Calu3 (cell line): ENCODE data around the gene FURIN. TPM values are rescaled to one million over a fixed set of nuclear protein-coding genes. Genes with fewer than 3 reads are reported as not detected.
"Not testable (repeated sequence)": the region's sequence is repeated elsewhere in the genome, so short reads cannot be mapped to it uniquely, and the experiment has no call there.

ENCODE experiments used
- BruUV-seq: library from RNA; stranded (reverse); fragments of 400-500 nt; replicated peaks from 2 replicates; lab custom pipeline; 2021; lab: Mats Ljungman, UMichigan
- CTCF ChIA-PET: fragments of 300-600 bp; sonication (Branson Sonifier 250); formaldehyde crosslinking; loops from one replicate; lab custom pipeline; 2022; ENCODE audit warnings: antibody characterized with exemption; lab: Charles Lee
- DNase-seq: peaks from one replicate; pipeline ENCODE4 v3.0.0; 2022
- H3K27ac Mint-ChIP-seq: one replicate; pipeline ENCODE4 v1.8.0; 2022; ENCODE audit warnings: mixed read lengths; ENCODE audit not compliant: unreplicated experiment
- H3K27me3 Mint-ChIP-seq: one replicate; pipeline ENCODE4 v1.8.0; 2022; ENCODE audit warnings: mixed read lengths; ENCODE audit not compliant: unreplicated experiment
- H3K36me3 Mint-ChIP-seq: one replicate; pipeline ENCODE4 v1.8.0; 2022; ENCODE audit warnings: mild to moderate bottlenecking, moderate library complexity, mixed read lengths; ENCODE audit not compliant: insufficient read depth, unreplicated experiment
- H3K4me1 Mint-ChIP-seq: one replicate; pipeline ENCODE4 v1.8.0; 2022; ENCODE audit warnings: mild to moderate bottlenecking, low read depth, mixed read lengths; ENCODE audit not compliant: unreplicated experiment
- H3K4me3 Mint-ChIP-seq: one replicate; pipeline ENCODE4 v1.8.0; 2022; ENCODE audit warnings: mild to moderate bottlenecking, low read depth, moderate library complexity, mixed read lengths; ENCODE audit not compliant: unreplicated experiment
- H3K9me3 Mint-ChIP-seq: one replicate; pipeline ENCODE4 v1.8.0; 2022; ENCODE audit warnings: low read depth, mixed read lengths; ENCODE audit not compliant: unreplicated experiment
- intact Hi-C: fragments of 100-400 bp; cut with micrococcal nuclease; formaldehyde crosslinking; loops from one replicate; pipeline ENCODE4 v1.10.0; 2022; ENCODE audit not compliant: unreplicated experiment
- total RNA-seq: library from RNA; stranded (reverse); gene quantifications from 2 replicates; pipeline ENCODE4 v1.2.3, GENCODE V29; 2022
- TF ChIP-seq, protein P1 (sequence below): fragments of 200-600 bp; IDR thresholded peaks from one replicate; pipeline ENCODE4 v1.8.0; 2022; ENCODE audit warnings: antibody characterized with exemption; ENCODE audit not compliant: unreplicated experiment

Gene FURIN
- total RNA-seq, 1 experiment from 2014 or later: 76.6 TPM

DNA sequence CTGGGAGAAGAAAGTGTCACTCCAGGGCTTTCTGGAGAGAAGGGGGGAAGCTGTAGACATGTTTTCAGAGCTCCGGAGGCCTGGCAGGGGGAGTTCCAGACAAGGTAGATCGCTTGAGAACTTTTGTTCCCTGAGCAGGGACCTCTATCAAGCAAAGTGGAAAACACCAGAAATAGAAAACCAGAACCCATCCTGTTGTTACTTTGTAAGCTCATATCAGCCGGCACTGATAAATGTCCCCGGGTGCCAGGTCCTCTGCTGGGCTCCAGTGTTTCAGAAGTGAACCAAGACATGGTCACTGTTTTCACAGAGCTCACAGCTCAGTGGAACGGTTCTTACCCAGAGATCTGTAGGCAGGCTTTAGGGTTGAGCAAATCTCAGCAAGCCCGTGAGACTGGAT, 50.4 kb downstream of the FURIN start:
- no TSS peak for BruUV-seq

GRCh38 chr15:90921887-90922286, 53.5 kb downstream of the FURIN start:
- no TSS peak for BruUV-seq
- CTCF ChIA-PET: no interaction called here
- H3K36me3 Mint-ChIP-seq: no peaks in the 10 kb centered on the region
- H3K4me3 Mint-ChIP-seq: no peak overlapping the region
- no peak for DNase-seq
- no peak overlapping the region for H3K27ac Mint-ChIP-seq
- intact Hi-C loops: no loop called here
- TF ChIP-seq, protein P1, sequence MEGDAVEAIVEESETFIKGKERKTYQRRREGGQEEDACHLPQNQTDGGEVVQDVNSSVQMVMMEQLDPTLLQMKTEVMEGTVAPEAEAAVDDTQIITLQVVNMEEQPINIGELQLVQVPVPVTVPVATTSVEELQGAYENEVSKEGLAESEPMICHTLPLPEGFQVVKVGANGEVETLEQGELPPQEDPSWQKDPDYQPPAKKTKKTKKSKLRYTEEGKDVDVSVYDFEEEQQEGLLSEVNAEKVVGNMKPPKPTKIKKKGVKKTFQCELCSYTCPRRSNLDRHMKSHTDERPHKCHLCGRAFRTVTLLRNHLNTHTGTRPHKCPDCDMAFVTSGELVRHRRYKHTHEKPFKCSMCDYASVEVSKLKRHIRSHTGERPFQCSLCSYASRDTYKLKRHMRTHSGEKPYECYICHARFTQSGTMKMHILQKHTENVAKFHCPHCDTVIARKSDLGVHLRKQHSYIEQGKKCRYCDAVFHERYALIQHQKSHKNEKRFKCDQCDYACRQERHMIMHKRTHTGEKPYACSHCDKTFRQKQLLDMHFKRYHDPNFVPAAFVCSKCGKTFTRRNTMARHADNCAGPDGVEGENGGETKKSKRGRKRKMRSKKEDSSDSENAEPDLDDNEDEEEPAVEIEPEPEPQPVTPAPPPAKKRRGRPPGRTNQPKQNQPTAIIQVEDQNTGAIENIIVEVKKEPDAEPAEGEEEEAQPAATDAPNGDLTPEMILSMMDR: no peak
- no peaks in the 10 kb centered on the region for H3K27me3 Mint-ChIP-seq
- no peaks in the 10 kb centered on the region for H3K9me3 Mint-ChIP-seq
- no peaks in the 10 kb centered on the region for H3K4me1 Mint-ChIP-seq

More for the DNA sequence above, 50.4 kb downstream of the FURIN start:
- TF ChIP-seq, protein P1: no peak
- CTCF ChIA-PET: interaction anchor here (0.6 kb wide), 1 partner anchor 75 kb away, joined by 3 read pairs; no protein-coding TSS in a partner anchor
- no peaks in the 10 kb centered on the region for H3K9me3 Mint-ChIP-seq
- DNase-seq: no peak
- H3K4me3 Mint-ChIP-seq: no peak overlapping the region
- H3K4me1 Mint-ChIP-seq: no peaks in the 10 kb centered on the region
- intact Hi-C loops: no loop called here
- no peaks in the 10 kb centered on the region for H3K36me3 Mint-ChIP-seq
- no peaks in the 10 kb centered on the region for H3K27me3 Mint-ChIP-seq
- H3K27ac Mint-ChIP-seq: no peak overlapping the region

- H3K4me1 Mint-ChIP-seq, H3K9me3 Mint-ChIP-seq, H3K27me3 Mint-ChIP-seq, intact Hi-C loops, H3K27ac Mint-ChIP-seq, BruUV-seq, DNase-seq, H3K4me3 Mint-ChIP-seq, H3K36me3 Mint-ChIP-seq: not testable (repeated sequence)
- CTCF ChIA-PET: interaction anchor here (0.7 kb wide), 1 partner anchor 27 kb away, joined by 3 read pairs; no protein-coding TSS in a partner anchor
Measured at GRCh38 chr15:90922712-90923322, 54.4 kb downstream of the FURIN start.

DNA sequence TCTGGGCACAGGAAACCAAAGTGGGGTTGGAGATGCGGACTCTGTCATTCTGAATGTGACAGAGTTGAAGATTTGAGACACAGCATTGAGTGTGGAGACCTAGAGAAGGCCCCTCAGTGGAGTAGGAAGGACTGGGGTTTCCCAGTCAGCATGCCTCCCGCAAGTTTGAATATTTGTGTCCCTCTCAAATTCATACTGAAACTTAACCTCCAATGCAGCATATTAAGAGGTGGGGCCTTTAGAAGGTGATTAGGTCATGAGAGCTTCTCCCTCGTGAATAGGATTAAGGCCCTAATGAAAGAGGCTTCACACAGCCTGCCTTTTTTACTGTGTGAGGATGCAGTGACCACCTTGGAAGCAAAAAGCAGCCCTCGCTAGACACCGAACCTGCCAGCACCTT, 56.0 kb downstream of the FURIN start:
- peaks cover under 1% of the 10 kb centered on the region for H3K36me3 Mint-ChIP-seq
- CTCF ChIA-PET: interaction anchor here (0.6 kb wide), 1 partner anchor 1984 kb away, joined by 3 read pairs; no protein-coding TSS in a partner anchor
- intact Hi-C loops: no loop called here
- DNase-seq: no peak
- TF ChIP-seq, protein P1: no peak
- no TSS peak for BruUV-seq
- no peak overlapping the region for H3K27ac Mint-ChIP-seq
- no peaks in the 10 kb centered on the region for H3K4me1 Mint-ChIP-seq
- no peaks in the 10 kb centered on the region for H3K9me3 Mint-ChIP-seq
- no peaks in the 10 kb centered on the region for H3K27me3 Mint-ChIP-seq
- no peak overlapping the region for H3K4me3 Mint-ChIP-seq

- H3K27ac Mint-ChIP-seq, H3K27me3 Mint-ChIP-seq, intact Hi-C loops, BruUV-seq, DNase-seq, H3K4me3 Mint-ChIP-seq, H3K9me3 Mint-ChIP-seq: not testable (repeated sequence)
- CTCF ChIA-PET: interaction anchor here (0.7 kb wide), 1 partner anchor 1614 kb away, joined by 4 read pairs; no protein-coding TSS in a partner anchor
- Mint-ChIP-seq H3K4me1 (peaks cover 16% of the 10 kb centered on the region), H3K36me3 (peaks cover 24% of the 10 kb centered on the region)
Measured at GRCh38 chr15:90926766-90927165, 58.4 kb downstream of the FURIN start.

GRCh38 chr15:90928106-90928505, 59.7 kb downstream of the FURIN start:
- CTCF ChIA-PET, BruUV-seq, H3K4me3 Mint-ChIP-seq, intact Hi-C loops, H3K27me3 Mint-ChIP-seq, DNase-seq, H3K9me3 Mint-ChIP-seq: not testable (repeated sequence)
- peaks cover 31% of the 10 kb centered on the region for H3K36me3 Mint-ChIP-seq
- H3K4me1 Mint-ChIP-seq: peaks cover 26% of the 10 kb centered on the region
- peak overlapping the region; percentile 7 for H3K27ac Mint-ChIP-seq
